Endothelial cell of umbilical vein (primary cell): ENCODE measurements around the gene KLRD1. TPM values are rescaled to one million over a fixed set of nuclear protein-coding genes. Genes with fewer than 3 reads are reported as not detected.

ENCODE experiments used
- polyA plus RNA-seq, 4 experiments: library from polyadenylated mRNA; depleted of rRNA in 3 of 4; stranded (reverse) in 3 of 4; unstranded in 1 of 4; fragments of >200 nt; gene quantifications; 2 replicates each; pipeline versions ENCODE4 v1.2.1 to v1.2.3, GENCODE V29; 2011 to 2012; ENCODE audit warnings: missing spikeins in 1 of 4
- total RNA-seq: library from RNA; stranded (reverse); gene quantifications from 2 replicates; pipeline ENCODE4 v1.2.3, GENCODE V29; 2021

KLRD1 gene
- total and polyA plus RNA-seq, 2 donors (not counting 3 experiments of a cell fraction or from before 2014, with no cell fraction given): 0.13 to 0.15 TPM

Other genes with a start within 250 kb of the KLRD1 start
- 22.5 and 24.2 TPM in 2 replicates for gene CLEC1A, start 208.9 kb upstream of the KLRD1 start, total RNA-seq
- 21.2 and 22.0 TPM in 2 replicates for gene CLEC1A, start 208.9 kb upstream of the KLRD1 start, polyA plus RNA-seq
- gene CLEC7A, start 177.7 kb upstream of the KLRD1 start, total RNA-seq: not detected in 2 replicates
- not detected in 2 replicates for gene CLEC7A, start 177.7 kb upstream of the KLRD1 start, polyA plus RNA-seq
- gene OLR1, start 135.7 kb upstream of the KLRD1 start, total RNA-seq: not detected in 2 replicates
- not detected in 2 replicates for gene OLR1, start 135.7 kb upstream of the KLRD1 start, polyA plus RNA-seq
- gene TMEM52B, start 128.8 kb upstream of the KLRD1 start, total RNA-seq: 0.24 TPM in 1 of 2 replicates, not detected in the other
- not detected in 2 replicates for gene TMEM52B, start 128.8 kb upstream of the KLRD1 start, polyA plus RNA-seq
- 59.4 and 69.0 TPM in 2 replicates for gene GABARAPL1, start 95.0 kb upstream of the KLRD1 start, total RNA-seq
- gene GABARAPL1, start 95.0 kb upstream of the KLRD1 start, polyA plus RNA-seq: 64.8 and 65.6 TPM in 2 replicates
- not detected in 2 replicates for gene KLRK1, start 82.2 kb downstream of the KLRD1 start, total RNA-seq
- not detected in 2 replicates for gene KLRK1, start 82.2 kb downstream of the KLRD1 start, polyA plus RNA-seq
- not detected in 2 replicates for gene KLRC4, start 101.9 kb downstream of the KLRD1 start, total RNA-seq
- not detected in 2 replicates for gene KLRC4, start 101.9 kb downstream of the KLRD1 start, polyA plus RNA-seq
- not detected in 2 replicates for gene KLRC3, start 112.7 kb downstream of the KLRD1 start, total RNA-seq
- gene KLRC3, start 112.7 kb downstream of the KLRD1 start, polyA plus RNA-seq: not detected in 2 replicates
- gene KLRC2, start 128.1 kb downstream of the KLRD1 start, total RNA-seq: not detected in 2 replicates
- not detected in 2 replicates for gene KLRC2, start 128.1 kb downstream of the KLRD1 start, polyA plus RNA-seq
- not detected in 2 replicates for gene KLRC1, start 145.5 kb downstream of the KLRD1 start, total RNA-seq
- not detected in 2 replicates for gene KLRC1, start 145.5 kb downstream of the KLRD1 start, polyA plus RNA-seq
- 0.44 and 0.55 TPM in 2 replicates for gene EIF2S3B, start 198.0 kb downstream of the KLRD1 start, total RNA-seq
- 0.16 and 0.21 TPM in 2 replicates for gene EIF2S3B, start 198.0 kb downstream of the KLRD1 start, polyA plus RNA-seq